Keratinocyte (primary cell): ENCODE measurements around the gene FAM83B.

Experiments used
- CTCF ChIP-seq, 3 experiments: IDR thresholded peaks in 1 of 3; conservative IDR thresholded peaks in 1 of 3; optimal IDR thresholded peaks in 1 of 3; 2 replicates in 2 of 3; 3 replicates in 1 of 3; pipeline versions ENCODE3 to v1.5.1; 2011; ENCODE audit warnings: low read length in 3 of 3, mild to moderate bottlenecking in 3 of 3, moderate library complexity in 2 of 3, control low read depth in 1 of 3, inconsistent platforms in 1 of 3; ENCODE audit not compliant: insufficient read depth in 2 of 3; ENCODE audit errors: extremely low read depth in 1 of 3
- EZH2 ChIP-seq: IDR thresholded peaks from one replicate; pipeline ENCODE4 v1.6.1; 2012; ENCODE audit warnings: inconsistent platforms, mild to moderate bottlenecking, low read length, moderate library complexity

GRCh38 chr6:54878718-54879117 is 32.1 kb downstream of the FAM83B start:
- no peak for TF ChIP-seq CTCF (optimal IDR thresholded peaks at IDR 0.05 in 1 of 3, IDR thresholded peaks at IDR 0.05 in 1 of 3, conservative IDR thresholded peaks at IDR 0.05 in 1 of 3; ENCODE audit: extremely low read depth in 1 of 3, insufficient read depth in 2 of 3, low read length in 3 of 3)
- TF ChIP-seq EZH2, result no peak
